Measurements from ENCODE around the gene ZNF133. TPM values are rescaled to one million over a fixed set of nuclear protein-coding genes. Genes with fewer than 3 reads are reported as not detected.
"Not testable (repeated sequence)": the region's sequence is repeated elsewhere in the genome, so short reads cannot be mapped to it uniquely, and the experiment has no call there.

ZNF133 gene
- 9.0 and 16.4 TPM in 2 replicates for total RNA-seq
- polyA plus RNA-seq (2012) = 12.3 TPM

- DNase-seq (ENCODE audit: low read depth) = peak; percentile 96
These were observed at the start of gene ZNF133 for GRCh38 chr20:18287915-18288748. ZNF133 (plus strand) TSS chr20:18288527; CDS start chr20:18305687, 17,160 bp downstream.

- DNase-seq (ENCODE audit: low read depth) = no peak
These were observed 47.3 kb upstream of the ZNF133 start for GRCh38 chr20:18240997-18241396.

- DNase-seq (ENCODE audit: low read depth) = no peak
These were observed 44.5 kb upstream of the ZNF133 start for GRCh38 chr20:18243802-18244201.

- not testable (repeated sequence) for DNase-seq (ENCODE audit: low read depth)
These were observed 39.8 kb upstream of the ZNF133 start for GRCh38 chr20:18248545-18248944.

- DNase-seq (ENCODE audit: low read depth) = no peak
These were observed 38.1 kb upstream of the ZNF133 start for GRCh38 chr20:18250217-18250616.

- no peak for DNase-seq (ENCODE audit: low read depth)
These were observed 35.5 kb upstream of the ZNF133 start for GRCh38 chr20:18252597-18253451.

- DNase-seq (ENCODE audit: low read depth) = no peak
These were observed 33.7 kb upstream of the ZNF133 start for GRCh38 chr20:18254615-18255014.

- peak; percentile 63 for DNase-seq (ENCODE audit: low read depth)
These were observed 32.8 kb upstream of the ZNF133 start for GRCh38 chr20:18255526-18255925.

GRCh38 chr20:18256440-18257090, 31.8 kb upstream of the ZNF133 start:
- DNase-seq (ENCODE audit: low read depth) = no peak

GRCh38 chr20:18258126-18258860, 30.0 kb upstream of the ZNF133 start:
- no peak for DNase-seq (ENCODE audit: low read depth)

GRCh38 chr20:18259730-18260129, 28.6 kb upstream of the ZNF133 start:
- no peak for DNase-seq (ENCODE audit: low read depth)

- no peak for DNase-seq (ENCODE audit: low read depth)
These were observed 24.6 kb upstream of the ZNF133 start for GRCh38 chr20:18263723-18264122.

GRCh38 chr20:18265441-18265840, 22.9 kb upstream of the ZNF133 start:
- DNase-seq (ENCODE audit: low read depth) = no peak

GRCh38 chr20:18266282-18266681, 22.0 kb upstream of the ZNF133 start:
- DNase-seq (ENCODE audit: low read depth) = no peak

- DNase-seq (ENCODE audit: low read depth) = no peak
These were observed 20.5 kb upstream of the ZNF133 start for GRCh38 chr20:18267815-18268214.

GRCh38 chr20:18271160-18271559, 17.2 kb upstream of the ZNF133 start:
- no peak for DNase-seq (ENCODE audit: low read depth)

GRCh38 chr20:18272451-18272850, 15.9 kb upstream of the ZNF133 start:
- DNase-seq (ENCODE audit: low read depth) = peak; percentile 39

- DNase-seq (ENCODE audit: low read depth) = no peak
These were observed 14.6 kb upstream of the ZNF133 start for GRCh38 chr20:18273738-18274137.

- DNase-seq (ENCODE audit: low read depth) = not testable (repeated sequence)
These were observed 12.4 kb upstream of the ZNF133 start for GRCh38 chr20:18275960-18276359.

- peak; percentile 79 for DNase-seq (ENCODE audit: low read depth)
These were observed 11.5 kb upstream of the ZNF133 start for GRCh38 chr20:18276821-18277220.

- DNase-seq (ENCODE audit: low read depth) = no peak
These were observed 9.1 kb upstream of the ZNF133 start for GRCh38 chr20:18279242-18279641.

Measured in myocyte (in vitro differentiated cells).